Measurements from ENCODE around the gene TRPM7.

The TRPM7 gene

GRCh38 chr15:50558012-50558411, 128.6 kb downstream of the TRPM7 start:
- no peak for DNase-seq

GRCh38 chr15:50556642-50557371, 129.8 kb downstream of the TRPM7 start:
- no peak for DNase-seq

- no peak for DNase-seq
Observed at GRCh38 chr15:50552238-50552637, 134.4 kb downstream of the TRPM7 start.

GRCh38 chr15:50549326-50549725, 137.3 kb downstream of the TRPM7 start:
- DNase-seq: no peak

- DNase-seq: no peak
Observed at GRCh38 chr15:50546566-50546965, 140.0 kb downstream of the TRPM7 start, which contains the start of gene USP50. USP50 (minus strand) TSS chr15:50546666; CDS start chr15:50546525, 141 bp downstream.

- DNase-seq: no peak
Observed at GRCh38 chr15:50544368-50544767, 142.2 kb downstream of the TRPM7 start.

- no peak for DNase-seq
Observed at GRCh38 chr15:50543556-50543955, 143.0 kb downstream of the TRPM7 start.

- no peak for DNase-seq
Observed at GRCh38 chr15:50542887-50543210, 143.7 kb downstream of the TRPM7 start.

- DNase-seq: no peak
Observed at GRCh38 chr15:50531766-50532165, 154.8 kb downstream of the TRPM7 start.

- no peak for DNase-seq
Observed at GRCh38 chr15:50531163-50531562, 155.4 kb downstream of the TRPM7 start.

- no peak for DNase-seq
Observed at GRCh38 chr15:50523851-50524251, 162.7 kb downstream of the TRPM7 start.

GRCh38 chr15:50519740-50520425, 166.7 kb downstream of the TRPM7 start:
- no peak for DNase-seq

GRCh38 chr15:50513001-50513400, 173.6 kb downstream of the TRPM7 start:
- no peak for DNase-seq
